HTR-8/SVneo (cell line): Measurements from ENCODE around the gene GTPBP3.
A peak's percentile ranks its signal among the peaks of the same experiment; 100 is the strongest.

ENCODE experiments used
- DNase-seq: peaks from one replicate; pipeline ENCODE4 v3.0.0; 2011; ENCODE audit warnings: low spot score, mixed read lengths; ENCODE audit not compliant: insufficient read length
- FAIRE-seq: peaks from 2 replicates; lab custom pipeline; 2011; peaks lifted over from hg19 to GRCh38; lab: Jason Lieb, UNC

GTPBP3 gene

GRCh38 chr19:17376935-17377600 is 39.7 kb downstream of the GTPBP3 start, which contains the start of gene PLVAP:
TSS of gene PLVAP (minus strand) at chr19:17377342. CDS start at chr19:17377288, 54 bp downstream.
- DNase-seq (no peak), FAIRE-seq (no peak)

- DNase-seq (no peak), FAIRE-seq (no peak)
These were observed 40.9 kb downstream of the GTPBP3 start for GRCh38 chr19:17378271-17378670.

GRCh38 chr19:17379221-17379631 is 41.9 kb downstream of the GTPBP3 start:
- FAIRE-seq (no peak), DNase-seq (no peak)

GRCh38 chr19:17380426-17381138 is 43.2 kb downstream of the GTPBP3 start:
- FAIRE-seq = no peak
- no peak for DNase-seq

GRCh38 chr19:17385878-17386611 is 48.7 kb downstream of the GTPBP3 start:
- FAIRE-seq (no peak), DNase-seq (peak; percentile 66)

GRCh38 chr19:17389288-17389687 is 51.9 kb downstream of the GTPBP3 start:
- FAIRE-seq (no peak), DNase-seq (no peak)

- no peak for FAIRE-seq
- DNase-seq = no peak
These were observed 52.8 kb downstream of the GTPBP3 start for GRCh38 chr19:17389957-17390664.

- FAIRE-seq = peak; percentile 98
- DNase-seq = peak; percentile 96
These were observed 53.5 kb downstream of the GTPBP3 start for GRCh38 chr19:17390665-17391370.

GRCh38 chr19:17391371-17392151 is 54.2 kb downstream of the GTPBP3 start:
- DNase-seq (no peak), FAIRE-seq (peak; percentile 4)
